Dendritic cell treated with granulocyte-macrophage colony-stimulating factor and Interleukin-4, amounts not matched to agents 40 ng/mL and 50 ng/mL, for 4 days (primary cell): ENCODE measurements around the gene RABIF.
"Not testable (repeated sequence)": the region's sequence is repeated elsewhere in the genome, so short reads cannot be mapped to it uniquely, and the experiment has no call there.

Experiments
- H3K27ac Mint-ChIP-seq: one replicate; pipeline ENCODE4 v1.8.0; 2022; ENCODE audit warnings: mild to moderate bottlenecking, mixed read lengths
- H3K27me3 Mint-ChIP-seq: one replicate; pipeline ENCODE4 v1.8.0; 2022; ENCODE audit warnings: mild to moderate bottlenecking, mixed read lengths
- H3K36me3 Mint-ChIP-seq: one replicate; pipeline ENCODE4 v1.8.0; 2022; ENCODE audit warnings: low read depth, mixed read lengths
- H3K4me1 Mint-ChIP-seq: one replicate; pipeline ENCODE4 v1.8.0; 2022; ENCODE audit warnings: low read depth, mixed read lengths
- H3K4me3 Mint-ChIP-seq: one replicate; pipeline ENCODE4 v1.8.0; 2022; ENCODE audit warnings: mild to moderate bottlenecking, moderate library complexity, mixed read lengths
- H3K9me3 Mint-ChIP-seq: one replicate; pipeline ENCODE4 v1.8.0; 2022; ENCODE audit warnings: mixed read lengths
- intact Hi-C: fragments of 100-400 bp; cut with micrococcal nuclease; formaldehyde crosslinking; loops from one replicate; pipeline ENCODE4 v1.15.0; 2022

The RABIF gene

DNA sequence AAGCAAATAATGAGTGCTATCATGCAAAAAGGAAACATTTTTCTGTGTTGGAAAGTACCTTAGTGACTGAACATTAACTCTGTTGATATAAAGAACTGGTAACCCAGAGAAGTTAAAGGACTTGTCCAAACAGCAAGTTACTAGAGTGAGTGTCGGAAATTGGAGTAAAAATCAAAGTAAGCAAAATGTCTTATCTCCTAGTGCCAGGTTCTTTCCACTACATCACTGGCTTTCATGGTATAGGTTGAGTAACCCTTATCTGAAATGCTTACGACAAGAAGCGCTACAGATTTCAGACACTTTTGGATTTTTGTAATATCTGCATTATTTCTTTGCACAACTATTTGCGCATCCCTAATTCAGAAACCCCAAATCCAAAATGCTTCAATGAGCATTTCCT, 16.4 kb upstream of the RABIF start:
- Mint-ChIP-seq H3K36me3 (peaks cover 98% of the 10 kb centered on the region), H3K4me1 (no peaks in the 10 kb centered on the region), H3K4me3 (no peak overlapping the region), H3K27ac (no peak overlapping the region), H3K27me3 (no peaks in the 10 kb centered on the region), H3K9me3 (no peaks in the 10 kb centered on the region)
- intact Hi-C loops, result no loop called here

DNA sequence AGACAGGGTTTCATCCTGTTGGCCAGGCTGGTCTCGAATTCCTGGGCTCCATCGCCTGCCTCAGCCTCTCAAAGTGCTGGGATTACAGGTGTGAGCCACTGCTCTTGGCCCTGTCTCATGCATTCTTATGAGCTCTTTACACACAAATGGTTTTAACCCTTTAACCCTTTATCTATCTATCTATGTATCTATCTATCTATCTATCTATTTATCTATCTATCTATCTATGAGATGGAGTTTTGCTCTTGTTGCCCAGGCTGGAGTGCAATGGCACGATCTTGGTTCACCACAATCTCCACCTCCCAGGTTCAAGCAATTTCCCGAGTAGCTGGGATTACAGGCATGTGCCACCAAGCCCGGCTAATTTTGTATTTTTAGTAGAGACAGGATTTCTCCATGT, 14.9 kb upstream of the RABIF start:
- H3K4me1 Mint-ChIP-seq, H3K27ac Mint-ChIP-seq, H3K4me3 Mint-ChIP-seq, intact Hi-C loops, H3K9me3 Mint-ChIP-seq, H3K27me3 Mint-ChIP-seq: not testable (repeated sequence)
- peaks cover 97% of the 10 kb centered on the region for H3K36me3 Mint-ChIP-seq

DNA sequence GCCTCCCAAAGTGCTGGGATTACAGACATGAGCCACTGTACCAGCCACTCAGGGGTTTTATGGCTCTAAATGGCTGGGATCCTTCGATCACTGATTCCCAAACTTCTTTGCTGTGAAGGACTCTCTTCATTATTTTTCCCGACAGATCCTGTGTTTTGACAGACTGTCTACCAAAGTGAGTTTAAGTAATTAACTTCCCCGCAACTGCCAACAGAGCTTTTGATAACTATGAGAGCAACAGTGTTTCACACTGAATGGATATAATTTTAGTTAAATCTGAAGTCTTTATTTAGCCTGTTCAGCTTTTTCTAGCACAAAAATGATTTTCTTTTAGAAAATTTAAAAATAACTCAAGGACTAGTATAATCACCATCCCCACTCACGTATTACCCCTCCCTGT, 12.6 kb upstream of the RABIF start:
- H3K4me1 Mint-ChIP-seq, result no peaks in the 10 kb centered on the region
- H3K27ac Mint-ChIP-seq, result no peak overlapping the region
- H3K36me3 Mint-ChIP-seq, result peaks cover 97% of the 10 kb centered on the region
- H3K9me3 Mint-ChIP-seq, result no peaks in the 10 kb centered on the region
- H3K27me3 Mint-ChIP-seq, result no peaks in the 10 kb centered on the region
- no peak overlapping the region for H3K4me3 Mint-ChIP-seq
- intact Hi-C loops, result no loop called here

DNA sequence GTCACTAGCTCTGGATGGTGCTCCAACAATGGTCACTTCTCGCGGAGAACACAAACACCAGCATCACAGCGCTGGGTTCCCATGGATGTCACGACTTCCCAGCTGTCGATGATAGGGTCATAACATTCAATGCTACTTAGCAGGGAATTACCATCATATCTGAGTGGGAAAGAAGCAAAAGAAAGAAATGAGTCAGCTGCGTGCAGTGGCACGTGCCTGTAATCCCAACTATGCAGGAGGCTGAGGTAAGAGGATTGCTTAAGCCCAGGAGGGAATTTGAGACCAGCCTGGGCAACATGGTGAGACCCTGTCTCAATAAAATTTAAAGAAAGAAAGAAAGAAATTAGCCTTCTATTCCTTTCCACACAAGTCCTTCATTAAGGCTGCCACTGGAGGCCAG, 3.6 kb upstream of the RABIF start:
- Mint-ChIP-seq H3K4me3 (no peak overlapping the region), H3K9me3 (no peaks in the 10 kb centered on the region), H3K27ac (no peak overlapping the region), H3K27me3 (no peaks in the 10 kb centered on the region), H3K4me1 (peaks cover 6% of the 10 kb centered on the region), H3K36me3 (peaks cover 77% of the 10 kb centered on the region)
- intact Hi-C loops, result no loop called here

DNA sequence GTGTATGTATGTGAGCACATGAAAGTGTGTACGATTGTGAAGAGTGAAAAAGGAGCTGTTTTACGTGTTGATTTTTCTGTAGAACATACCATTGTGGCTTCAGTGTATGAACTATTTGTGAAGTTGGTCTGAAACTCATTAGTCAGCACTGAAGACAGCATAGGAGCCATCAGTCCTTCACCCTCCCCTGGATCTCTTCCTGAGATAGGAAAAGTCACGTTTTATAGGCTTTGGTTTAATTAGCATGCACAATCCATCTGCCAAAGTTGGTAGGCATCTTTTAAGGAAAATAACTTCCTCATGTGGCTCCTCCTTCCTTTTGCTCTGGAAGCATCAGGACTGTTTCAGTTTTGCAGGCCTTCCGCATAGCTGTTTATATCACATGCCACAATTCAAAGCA, 1.4 kb upstream of the RABIF start:
- H3K27me3 Mint-ChIP-seq, result no peaks in the 10 kb centered on the region
- no peak overlapping the region for H3K4me3 Mint-ChIP-seq
- H3K9me3 Mint-ChIP-seq, result no peaks in the 10 kb centered on the region
- peaks cover 14% of the 10 kb centered on the region for H3K4me1 Mint-ChIP-seq
- intact Hi-C loops, result no loop called here
- H3K36me3 Mint-ChIP-seq, result peaks cover 55% of the 10 kb centered on the region
- H3K27ac Mint-ChIP-seq, result no peak overlapping the region

DNA sequence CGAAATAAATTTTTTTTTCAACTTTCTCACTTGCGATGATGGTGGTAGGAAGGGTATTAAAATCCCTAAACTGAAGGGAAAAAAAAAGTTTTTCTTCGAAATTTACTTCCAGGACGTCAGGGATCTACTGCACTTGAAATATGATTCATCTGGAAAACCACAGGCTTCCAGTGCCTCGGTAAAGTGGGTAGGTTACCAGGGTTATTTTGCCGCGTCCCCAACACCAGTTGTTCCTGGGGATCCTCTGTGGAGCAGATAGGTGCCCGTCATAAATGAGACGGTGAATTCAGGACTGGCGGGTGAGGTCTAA, 773 bp downstream of the RABIF start:
- peaks cover 41% of the 10 kb centered on the region for H3K36me3 Mint-ChIP-seq
- no peaks in the 10 kb centered on the region for H3K9me3 Mint-ChIP-seq
- peaks cover 20% of the 10 kb centered on the region for H3K4me1 Mint-ChIP-seq
- peak overlapping the region; percentile 93 for H3K27ac Mint-ChIP-seq
- H3K4me3 Mint-ChIP-seq, result peak overlapping the region; percentile 77
- no peaks in the 10 kb centered on the region for H3K27me3 Mint-ChIP-seq
- intact Hi-C loops, result loop anchor here (2.0 to 5.0 kb wide), 4 partner anchors 39 to 119 kb away; partner anchors contain the start of genes KLHL12 and TMEM183A

DNA sequence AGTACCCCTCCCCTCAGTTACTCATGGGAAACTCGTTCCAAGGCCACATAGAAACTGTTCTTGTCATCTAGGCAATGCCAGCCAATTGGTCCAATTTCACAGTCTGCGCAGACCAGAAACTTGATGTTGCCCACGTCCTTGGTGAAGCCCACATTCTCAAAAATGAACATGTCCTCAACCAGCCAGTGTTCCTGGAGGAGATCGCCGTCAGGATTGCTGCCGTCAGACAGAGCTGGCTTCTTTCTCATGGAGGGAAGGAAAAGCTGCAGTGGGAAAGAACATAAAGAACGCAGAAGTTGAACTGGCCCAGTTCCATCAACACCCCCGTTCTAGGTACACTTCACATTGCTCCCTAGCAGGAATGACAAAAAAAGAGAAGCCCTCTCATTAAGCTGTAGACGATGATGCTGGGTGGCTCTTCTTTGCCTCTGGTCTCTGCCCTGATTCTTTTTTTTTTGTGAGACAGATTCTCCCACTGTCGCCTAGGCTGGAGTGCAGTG, 7.9 kb downstream of the RABIF start:
- peaks cover 57% of the 10 kb centered on the region for H3K36me3 Mint-ChIP-seq
- no peak overlapping the region for H3K27ac Mint-ChIP-seq
- no peaks in the 10 kb centered on the region for H3K27me3 Mint-ChIP-seq
- intact Hi-C loops, result no loop called here
- H3K9me3 Mint-ChIP-seq, result no peaks in the 10 kb centered on the region
- no peak overlapping the region for H3K4me3 Mint-ChIP-seq
- H3K4me1 Mint-ChIP-seq, result peaks cover 10% of the 10 kb centered on the region

DNA sequence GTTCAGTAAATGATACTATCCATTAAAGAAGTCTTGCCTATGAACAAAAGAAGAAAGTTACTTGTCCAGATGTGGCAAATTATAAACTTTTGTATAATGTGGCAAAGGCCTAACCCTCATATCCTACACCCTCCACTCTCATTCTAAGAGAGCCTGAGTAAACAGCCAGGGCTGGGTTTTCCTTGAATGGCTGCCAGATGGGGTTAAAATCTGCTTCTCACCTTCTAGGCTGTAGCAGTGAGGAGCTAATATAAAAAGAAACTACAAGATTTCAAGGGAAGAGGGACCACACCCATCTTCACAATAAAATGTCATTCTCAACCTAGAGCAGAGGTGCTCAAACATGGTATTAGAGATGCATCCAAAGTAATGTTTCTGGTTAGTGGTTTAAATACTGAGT, 8.9 kb downstream of the RABIF start:
- Mint-ChIP-seq H3K27ac (no peak overlapping the region), H3K4me1 (peaks cover 10% of the 10 kb centered on the region), H3K9me3 (no peaks in the 10 kb centered on the region), H3K36me3 (peaks cover 60% of the 10 kb centered on the region), H3K27me3 (no peaks in the 10 kb centered on the region), H3K4me3 (no peak overlapping the region)
- intact Hi-C loops, result no loop called here

DNA sequence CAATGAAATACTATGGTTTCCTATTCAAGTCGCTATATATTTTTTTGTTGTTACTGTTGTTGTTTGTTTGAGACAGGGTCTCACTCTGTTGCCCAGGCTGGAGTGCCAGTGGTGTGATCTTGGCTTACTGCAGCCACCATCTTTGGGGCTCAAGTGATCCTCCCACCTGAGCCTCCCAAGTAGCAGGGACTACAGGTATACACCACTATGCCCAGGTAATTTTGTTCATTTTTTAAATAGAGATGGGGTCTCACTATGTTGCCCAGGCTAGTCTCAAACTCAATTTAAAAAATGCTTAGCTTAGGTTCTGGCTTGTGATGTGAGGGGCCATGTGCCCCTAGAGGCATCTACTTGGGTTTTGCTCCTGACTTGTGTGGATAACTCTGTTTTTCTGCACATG, 9.8 kb downstream of the RABIF start:
- Mint-ChIP-seq H3K9me3 (no peaks in the 10 kb centered on the region), H3K27ac (no peak overlapping the region)

DNA sequence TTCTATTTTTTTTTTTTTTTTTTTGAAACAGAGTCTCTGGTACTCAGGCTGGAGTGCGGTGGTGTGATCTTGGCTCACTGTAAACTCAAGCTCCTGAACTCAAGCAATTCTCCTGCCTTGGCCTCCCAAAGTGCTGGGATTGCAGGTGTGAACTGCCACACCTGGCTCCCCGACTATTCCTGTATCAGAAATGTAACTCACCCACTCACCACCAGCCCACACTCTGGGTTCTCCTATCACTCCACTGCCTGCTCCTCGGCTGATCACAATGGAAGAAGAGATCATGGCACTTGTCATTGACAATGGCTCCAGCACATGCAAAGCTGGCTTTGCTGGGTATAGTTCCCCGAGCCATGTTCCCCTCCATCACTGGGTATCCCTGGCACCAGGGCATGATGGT, 15.9 kb downstream of the RABIF start:
- peaks cover 13% of the 10 kb centered on the region for H3K36me3 Mint-ChIP-seq
- no peaks in the 10 kb centered on the region for H3K4me1 Mint-ChIP-seq
- intact Hi-C loops, result no loop called here
- H3K4me3 Mint-ChIP-seq, result no peak overlapping the region
- H3K27ac Mint-ChIP-seq, result no peak overlapping the region
- H3K27me3 Mint-ChIP-seq, result no peaks in the 10 kb centered on the region
- H3K9me3 Mint-ChIP-seq, result no peaks in the 10 kb centered on the region

More for the DNA sequence above, 9.8 kb downstream of the RABIF start:
- H3K4me3 Mint-ChIP-seq, result no peak overlapping the region
- intact Hi-C loops, result no loop called here
- peaks cover 10% of the 10 kb centered on the region for H3K4me1 Mint-ChIP-seq
- peaks cover 53% of the 10 kb centered on the region for H3K36me3 Mint-ChIP-seq
- no peaks in the 10 kb centered on the region for H3K27me3 Mint-ChIP-seq

DNA sequence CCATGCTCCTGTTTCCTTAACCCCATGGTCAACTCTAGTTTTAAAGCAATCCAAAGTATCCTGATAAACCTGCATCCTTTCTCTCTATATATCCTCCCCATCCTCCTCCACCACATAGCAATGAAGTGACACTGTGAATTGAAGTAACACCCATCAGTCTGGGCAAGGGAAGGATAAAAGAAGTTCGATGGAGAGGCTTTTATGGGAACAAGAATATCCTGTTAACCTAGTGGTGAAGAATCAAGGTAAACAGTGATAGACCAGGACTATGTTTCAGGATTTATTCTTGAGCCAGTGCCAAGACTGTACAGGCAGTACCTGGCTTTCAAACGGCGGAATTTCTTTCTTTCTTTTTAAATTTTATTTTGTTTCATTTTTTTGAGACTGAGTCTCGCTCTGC, 17.6 kb downstream of the RABIF start:
- H3K27ac Mint-ChIP-seq, result no peak overlapping the region
- no peaks in the 10 kb centered on the region for H3K4me1 Mint-ChIP-seq
- intact Hi-C loops, result no loop called here
- H3K9me3 Mint-ChIP-seq, result no peaks in the 10 kb centered on the region
- no peak overlapping the region for H3K4me3 Mint-ChIP-seq
- H3K36me3 Mint-ChIP-seq, result peaks cover 7% of the 10 kb centered on the region
- H3K27me3 Mint-ChIP-seq, result no peaks in the 10 kb centered on the region

DNA sequence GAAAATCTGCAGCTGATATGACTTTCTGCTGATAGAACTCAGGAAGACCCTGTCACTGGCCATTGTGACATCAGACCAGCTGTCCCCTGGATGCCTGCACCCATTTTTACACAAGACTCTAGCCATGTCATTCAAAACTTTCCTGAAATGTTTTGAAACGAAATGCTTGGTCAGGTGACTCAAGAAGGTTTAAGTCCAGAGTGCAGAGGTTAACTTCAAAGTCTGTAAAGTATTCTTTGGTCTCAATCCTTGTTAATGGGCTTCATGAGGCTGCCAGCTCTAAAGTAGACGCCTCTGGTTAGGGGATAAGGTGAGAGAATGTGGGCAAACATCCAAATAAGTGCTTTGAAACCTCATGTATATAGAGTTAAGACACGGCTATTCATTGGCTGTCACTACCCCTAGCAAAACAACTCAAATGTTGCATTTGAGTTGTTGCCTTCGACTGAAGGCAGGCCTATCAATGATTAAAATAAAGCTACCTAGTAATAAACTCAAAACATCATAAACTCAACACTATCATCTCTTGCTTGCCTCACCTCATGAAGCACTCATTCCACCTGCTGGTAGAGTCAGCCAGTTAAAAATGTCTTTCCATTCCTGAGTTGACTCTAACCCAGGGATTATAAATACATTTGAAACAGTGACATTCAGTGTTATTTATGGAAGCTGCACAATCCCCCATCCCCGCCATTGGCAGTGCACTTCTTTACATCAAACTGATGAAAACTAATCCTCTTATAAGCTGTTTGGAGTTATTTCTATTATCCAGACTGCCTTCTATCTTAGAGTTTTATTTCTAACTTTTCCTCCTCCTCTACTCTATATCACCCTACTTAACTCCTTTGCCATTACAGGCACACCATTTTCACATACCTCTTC, 26.0 kb downstream of the RABIF start:
- intact Hi-C loops, result no loop called here
- H3K27ac Mint-ChIP-seq, result no peak overlapping the region
- peaks cover 29% of the 10 kb centered on the region for H3K4me1 Mint-ChIP-seq
- no peaks in the 10 kb centered on the region for H3K9me3 Mint-ChIP-seq
- no peaks in the 10 kb centered on the region for H3K36me3 Mint-ChIP-seq
- H3K4me3 Mint-ChIP-seq, result no peak overlapping the region
- H3K27me3 Mint-ChIP-seq, result peaks cover 39% of the 10 kb centered on the region

DNA sequence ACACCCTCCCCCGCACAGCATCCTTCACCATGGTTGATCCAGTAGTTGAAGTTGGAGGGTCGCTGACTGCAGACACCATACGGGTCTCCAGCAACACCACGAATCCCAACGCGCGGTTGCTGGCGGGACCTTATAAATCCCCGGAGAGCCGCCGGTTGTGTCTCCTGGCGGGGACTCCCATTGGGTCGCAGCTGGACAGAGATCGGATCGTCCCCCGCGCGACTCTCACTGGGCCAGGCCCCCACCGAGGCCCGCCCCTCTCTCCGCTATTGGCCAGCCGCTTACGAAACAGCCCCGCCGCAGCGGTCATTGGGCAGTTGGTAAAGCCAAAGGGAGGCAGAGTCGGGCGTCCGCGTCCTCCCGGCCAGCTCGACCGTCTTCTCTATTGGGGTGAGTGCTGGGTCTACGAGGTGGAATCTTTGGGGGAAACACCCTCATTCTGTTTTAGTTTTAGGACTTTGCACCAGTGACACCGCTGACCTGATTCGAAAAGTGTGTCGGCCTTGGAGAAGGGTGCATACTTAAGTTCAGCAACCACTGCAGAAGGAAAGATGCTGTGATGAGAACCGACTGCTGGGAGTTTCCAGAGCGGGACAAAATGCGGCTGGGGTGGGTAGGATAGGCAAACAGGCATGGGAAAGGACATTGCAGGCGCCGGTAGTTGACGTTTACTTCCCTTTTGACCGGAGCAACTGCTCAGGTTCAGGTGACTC, 27.4 kb downstream of the RABIF start:
- intact Hi-C loops, result loop anchor here (2.0 kb wide), 1 partner anchor 49 kb away; no protein-coding TSS in a partner anchor
- H3K9me3 Mint-ChIP-seq, result no peaks in the 10 kb centered on the region
- no peaks in the 10 kb centered on the region for H3K36me3 Mint-ChIP-seq
- peaks cover 33% of the 10 kb centered on the region for H3K4me1 Mint-ChIP-seq
- peaks cover 42% of the 10 kb centered on the region for H3K27me3 Mint-ChIP-seq
- H3K27ac Mint-ChIP-seq, result peak overlapping the region; percentile 68
- H3K4me3 Mint-ChIP-seq, result peak overlapping the region; percentile 92

DNA sequence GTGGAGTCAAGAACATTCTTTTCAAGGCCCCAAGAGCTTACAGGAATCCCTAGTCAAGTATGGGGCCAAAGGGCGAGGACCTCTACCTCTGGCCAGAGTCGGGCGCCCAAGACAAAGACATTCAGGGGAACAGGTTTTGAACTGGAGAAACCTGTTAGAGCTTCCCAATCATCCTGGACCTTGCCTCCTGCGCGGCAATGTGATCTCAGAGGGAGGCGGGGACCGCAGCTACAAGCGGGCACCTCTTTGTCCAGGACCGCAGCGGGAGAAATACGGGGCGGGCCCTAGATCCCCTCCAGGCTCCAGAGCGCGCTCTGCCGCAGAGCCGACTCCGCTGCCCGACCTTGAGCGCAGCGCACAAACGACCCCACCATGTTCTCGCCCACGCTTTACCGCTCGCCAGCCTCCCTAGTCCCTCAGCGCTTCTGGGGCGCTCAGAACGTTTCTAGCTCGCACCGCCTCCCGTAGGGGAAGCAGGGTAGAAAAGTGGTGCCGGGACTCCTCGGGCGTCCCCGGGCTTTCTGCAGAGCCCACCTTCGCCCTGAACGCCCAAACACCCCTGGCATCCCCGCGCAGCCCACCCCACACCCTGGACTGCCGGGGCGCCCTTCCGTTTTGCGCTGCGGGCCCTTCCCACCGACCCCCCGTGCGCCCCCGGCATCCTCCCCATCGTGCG, 28.1 kb downstream of the RABIF start:
- Mint-ChIP-seq H3K36me3 (no peaks in the 10 kb centered on the region), H3K27me3 (peaks cover 42% of the 10 kb centered on the region)

More for the DNA sequence above, 28.1 kb downstream of the RABIF start:
- Mint-ChIP-seq H3K9me3 (no peaks in the 10 kb centered on the region), H3K4me3 (peak overlapping the region; percentile 92), H3K4me1 (peaks cover 40% of the 10 kb centered on the region), H3K27ac (peak overlapping the region; percentile 68)
- intact Hi-C loops, result loop anchor here (2.0 kb wide), 1 partner anchor 48 kb away; no protein-coding TSS in a partner anchor
